ENCODE data around the gene IL1RAPL2. TPM values are rescaled to one million over a fixed set of nuclear protein-coding genes. Genes with fewer than 3 reads are reported as not detected.

The IL1RAPL2 gene
- total RNA-seq, 1 donor from 2014 or later = not detected

- ATAC-seq (no peak), DNase-seq (no peak)
- Histone ChIP-seq H3K27me3 (no peaks in the 10 kb centered on the region), H3K4me1 (no peaks in the 10 kb centered on the region), H3K9me3 (no peaks in the 10 kb centered on the region), H3K27ac (no peak overlapping the region), H3K36me3 (no peaks in the 10 kb centered on the region), H3K4me3 (no peak overlapping the region)
- no peak for TF ChIP-seq CTCF (IDR thresholded peaks at IDR 0.05)
- intact Hi-C loops (cut with DNase I) = no loop called here
Observed at GRCh38 chrX:105307762-105308161, 741.8 kb downstream of the IL1RAPL2 start.

- no peak for TF ChIP-seq CTCF (IDR thresholded peaks at IDR 0.05)
- DNase-seq (no peak), ATAC-seq (no peak)
- no peak overlapping the region for H3K27ac ChIP-seq
- no peaks in the 10 kb centered on the region for H3K9me3 ChIP-seq
- no peak overlapping the region for H3K4me3 ChIP-seq
- H3K27me3 ChIP-seq = no peaks in the 10 kb centered on the region
- no peaks in the 10 kb centered on the region for H3K36me3 ChIP-seq
- H3K4me1 ChIP-seq = no peaks in the 10 kb centered on the region
- intact Hi-C loops (cut with DNase I) = no loop called here
Observed at GRCh38 chrX:105313596-105313995, 747.6 kb downstream of the IL1RAPL2 start.

- Histone ChIP-seq H3K4me3 (no peak overlapping the region), H3K4me1 (no peaks in the 10 kb centered on the region), H3K9me3 (no peaks in the 10 kb centered on the region), H3K36me3 (no peaks in the 10 kb centered on the region), H3K27me3 (no peaks in the 10 kb centered on the region), H3K27ac (no peak overlapping the region)
- intact Hi-C loops (cut with DNase I) = no loop called here
- no peak for TF ChIP-seq CTCF (IDR thresholded peaks at IDR 0.05)
- ATAC-seq (no peak), DNase-seq (no peak)
Observed at GRCh38 chrX:105314458-105314857, 748.5 kb downstream of the IL1RAPL2 start.

GRCh38 chrX:105315248-105315647 lies 749.2 kb downstream of the IL1RAPL2 start:
- Histone ChIP-seq H3K9me3 (no peaks in the 10 kb centered on the region), H3K27ac (no peak overlapping the region), H3K4me3 (no peak overlapping the region), H3K27me3 (no peaks in the 10 kb centered on the region), H3K4me1 (no peaks in the 10 kb centered on the region), H3K36me3 (no peaks in the 10 kb centered on the region)
- no peak for TF ChIP-seq CTCF (IDR thresholded peaks at IDR 0.05)
- DNase-seq = no peak
- no peak for ATAC-seq
- intact Hi-C loops (cut with DNase I) = no loop called here

GRCh38 chrX:105317117-105317516 lies 751.1 kb downstream of the IL1RAPL2 start:
- no peak overlapping the region for H3K4me3 ChIP-seq
- H3K4me1 ChIP-seq = no peaks in the 10 kb centered on the region
- no peaks in the 10 kb centered on the region for H3K36me3 ChIP-seq
- H3K27ac ChIP-seq = no peak overlapping the region
- no peak for TF ChIP-seq CTCF (IDR thresholded peaks at IDR 0.05)
- intact Hi-C loops (cut with DNase I) = no loop called here
- ATAC-seq (no peak), DNase-seq (no peak)
- no peaks in the 10 kb centered on the region for H3K9me3 ChIP-seq
- no peaks in the 10 kb centered on the region for H3K27me3 ChIP-seq

- DNase-seq (no peak), ATAC-seq (no peak)
- Histone ChIP-seq H3K27me3 (no peaks in the 10 kb centered on the region), H3K4me3 (no peak overlapping the region), H3K9me3 (no peaks in the 10 kb centered on the region), H3K36me3 (no peaks in the 10 kb centered on the region), H3K27ac (no peak overlapping the region), H3K4me1 (no peaks in the 10 kb centered on the region)
- TF ChIP-seq CTCF (IDR thresholded peaks at IDR 0.05) = no peak
- intact Hi-C loops (cut with DNase I) = no loop called here
Observed at GRCh38 chrX:105323928-105324327, 757.9 kb downstream of the IL1RAPL2 start.
